GM19468 (cell line): ENCODE measurements around the gene BCLAF3.

Source experiments
- ATAC-seq: cut with Tn5 transposase; IDR thresholded peaks from one replicate; pipeline ENCODE4 v1.9.1; 2021; ENCODE audit warnings: mild to moderate bottlenecking, moderate library complexity, moderate number of reproducible peaks; ENCODE audit not compliant: unreplicated experiment; ENCODE audit errors: extremely low read depth

Gene BCLAF3

DNA sequence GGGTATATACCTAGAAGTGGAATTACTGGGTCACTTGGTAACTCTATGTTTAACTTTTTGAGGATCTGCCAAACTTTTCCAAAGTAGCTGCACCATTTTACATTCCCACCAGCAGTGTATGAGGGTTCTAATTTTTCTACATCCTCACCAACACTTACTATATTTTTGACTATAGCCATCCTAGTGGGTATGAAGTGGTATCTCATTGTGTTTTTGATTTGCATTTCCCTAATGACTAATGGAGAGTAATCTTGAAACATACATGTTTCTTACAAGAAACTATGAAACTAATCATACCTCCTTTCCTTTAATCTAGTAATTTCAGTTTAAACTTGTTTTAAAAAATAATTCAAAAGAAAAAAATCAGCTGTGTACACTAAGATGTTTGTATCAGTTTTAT lies 17.9 kb downstream of the BCLAF3 start:
- ATAC-seq, result no peak

DNA sequence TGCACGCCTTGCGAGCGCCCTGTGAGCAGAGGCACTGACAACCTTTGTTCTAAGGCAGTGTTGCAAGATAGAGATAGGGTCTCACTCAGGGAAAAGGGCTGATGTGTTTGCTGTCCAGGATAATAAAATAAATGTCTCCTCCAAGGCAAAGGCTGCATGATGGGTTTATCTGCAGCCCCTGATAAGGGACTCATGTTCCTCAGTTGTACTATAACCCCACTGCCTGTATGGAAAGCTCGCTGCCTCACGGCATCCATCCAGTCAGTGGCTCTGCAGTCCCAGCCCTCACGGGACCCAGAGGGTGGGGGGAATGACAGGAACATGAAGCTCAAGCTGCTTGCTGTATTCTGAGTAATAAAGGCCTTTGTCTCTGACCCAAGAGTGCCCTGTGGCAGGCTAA lies 22.6 kb downstream of the BCLAF3 start:
- ATAC-seq, result no peak

DNA sequence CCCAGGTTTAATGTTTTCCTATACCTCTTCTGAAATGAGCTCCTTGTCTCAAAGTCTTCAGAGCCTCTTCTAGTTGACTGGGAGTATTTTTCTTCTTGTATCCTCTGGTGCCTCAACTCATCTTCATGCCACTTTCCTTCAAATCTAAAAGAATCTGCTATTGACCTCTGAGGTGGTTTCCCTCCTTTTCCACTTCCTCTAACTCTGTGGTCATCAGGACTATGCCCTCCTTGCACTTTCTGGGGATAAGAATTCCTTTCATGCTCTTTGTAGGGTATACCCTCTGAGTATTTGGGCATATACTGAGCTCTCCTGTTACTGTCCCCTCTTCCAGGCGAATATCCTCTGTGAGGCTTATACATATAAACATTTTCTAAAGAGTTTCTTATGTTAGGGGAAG lies 24.8 kb downstream of the BCLAF3 start:
- ATAC-seq, result no peak

DNA sequence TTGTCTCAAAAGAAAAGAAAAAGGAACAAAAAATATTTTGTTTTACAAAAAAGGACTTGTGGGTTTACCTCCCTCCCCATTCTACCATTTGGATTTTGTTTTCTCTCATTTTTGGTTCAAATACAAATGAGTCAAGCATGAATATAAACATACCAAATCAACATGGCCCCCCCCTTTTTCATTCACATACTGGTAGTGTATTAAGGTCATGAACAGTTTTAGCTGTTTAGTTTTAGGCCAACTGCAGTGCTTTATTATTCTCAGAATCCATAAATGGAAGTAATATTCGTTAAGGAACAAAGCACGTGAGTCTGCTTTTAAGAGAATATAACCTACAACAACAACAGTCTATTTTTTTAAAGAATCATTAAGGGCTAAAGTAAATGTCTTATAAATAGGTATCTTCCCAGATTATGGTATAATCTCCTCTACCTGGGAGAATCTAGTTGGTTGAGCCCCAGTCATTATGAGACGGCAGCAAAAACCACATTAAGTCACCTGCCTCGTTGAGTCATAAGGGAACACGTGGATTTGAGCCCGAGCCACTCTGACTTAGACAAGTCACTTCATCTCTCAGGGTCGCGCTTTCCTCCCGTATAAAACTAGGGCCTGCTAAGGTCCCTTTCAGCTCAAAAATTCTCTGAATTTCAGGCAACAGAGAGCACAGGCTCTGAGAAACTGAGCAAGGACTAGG lies 26.7 kb downstream of the BCLAF3 start:
- no peak for ATAC-seq

DNA sequence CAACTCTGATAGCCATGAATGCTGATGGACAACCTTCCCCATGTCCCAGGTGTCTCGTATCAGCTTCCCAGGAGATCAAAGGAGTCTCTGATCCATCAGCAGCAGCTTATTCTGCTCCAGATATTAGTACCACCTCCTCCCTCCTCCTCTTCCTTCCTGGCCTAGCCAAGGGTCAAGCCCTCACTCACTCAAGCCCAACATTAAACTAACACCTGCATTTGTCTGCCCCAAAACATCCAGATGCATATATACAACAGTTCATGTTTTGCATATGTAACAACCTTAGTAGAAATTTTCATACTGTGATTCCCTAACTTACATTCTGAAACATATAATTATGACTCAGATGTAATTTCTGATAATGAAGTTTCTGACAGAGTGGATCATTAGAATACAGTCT lies 29.9 kb downstream of the BCLAF3 start:
- no peak for ATAC-seq

DNA sequence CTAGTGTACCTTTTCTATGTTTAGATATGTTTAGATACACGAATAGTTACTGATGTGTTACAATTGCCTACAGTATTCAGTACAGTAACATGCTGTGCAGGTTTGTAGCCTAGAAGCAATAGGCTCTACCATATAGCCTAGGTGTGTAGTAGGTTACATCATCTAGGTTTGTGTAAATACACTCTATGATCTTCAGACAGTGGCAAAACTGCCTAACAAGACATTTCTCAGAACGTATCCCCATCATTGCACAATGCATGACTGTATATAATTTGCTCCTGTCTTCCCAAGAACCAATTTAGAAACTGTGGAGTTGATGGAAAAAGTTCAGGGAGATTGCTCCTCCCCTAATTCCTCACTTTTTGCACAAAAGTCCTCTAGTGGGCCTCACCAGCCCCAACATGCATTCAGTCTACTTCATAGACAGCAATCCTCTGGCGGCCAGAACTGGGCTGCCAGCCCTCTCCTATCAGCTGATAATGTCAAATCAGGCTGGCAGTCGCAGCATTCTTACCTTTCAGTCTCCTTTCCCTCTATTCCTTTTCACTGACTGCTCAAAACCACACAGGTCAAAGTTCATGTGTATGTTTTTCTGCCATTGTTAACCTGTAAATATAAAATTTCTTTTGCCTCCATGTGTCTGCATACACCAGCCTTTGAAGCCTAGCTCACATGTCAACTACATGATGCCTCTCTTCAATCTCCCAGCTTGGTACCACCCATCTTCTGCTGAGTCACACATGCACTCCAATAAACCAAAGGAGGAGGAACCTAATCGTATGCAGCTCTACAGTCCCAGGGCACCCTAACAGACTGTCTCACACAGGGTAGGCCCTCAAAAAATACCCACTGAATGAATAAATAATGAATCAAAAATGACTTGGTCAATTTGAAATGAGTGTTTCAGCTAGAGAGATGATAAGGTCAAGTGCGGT lies 32.0 kb downstream of the BCLAF3 start:
- ATAC-seq, result no peak

DNA sequence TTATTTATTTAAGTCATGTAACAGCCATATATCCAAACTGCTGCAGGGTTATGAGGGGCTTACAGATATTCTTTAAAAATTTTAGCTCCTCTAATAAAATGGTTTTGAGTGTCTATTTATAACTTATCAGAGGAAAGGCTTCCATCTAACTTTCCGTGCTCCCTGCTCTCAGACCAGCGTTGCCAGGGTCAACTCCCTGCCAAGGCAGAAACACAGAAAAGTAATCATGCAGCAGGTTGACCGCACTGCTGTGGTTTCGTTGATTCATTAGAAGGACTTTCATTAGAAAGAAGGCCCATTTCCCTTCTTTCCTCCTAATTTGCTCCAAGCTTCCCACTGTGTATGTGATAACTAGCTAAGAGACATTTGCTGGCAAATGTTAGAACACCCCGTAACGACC lies 33.9 kb downstream of the BCLAF3 start:
- no peak for ATAC-seq

DNA sequence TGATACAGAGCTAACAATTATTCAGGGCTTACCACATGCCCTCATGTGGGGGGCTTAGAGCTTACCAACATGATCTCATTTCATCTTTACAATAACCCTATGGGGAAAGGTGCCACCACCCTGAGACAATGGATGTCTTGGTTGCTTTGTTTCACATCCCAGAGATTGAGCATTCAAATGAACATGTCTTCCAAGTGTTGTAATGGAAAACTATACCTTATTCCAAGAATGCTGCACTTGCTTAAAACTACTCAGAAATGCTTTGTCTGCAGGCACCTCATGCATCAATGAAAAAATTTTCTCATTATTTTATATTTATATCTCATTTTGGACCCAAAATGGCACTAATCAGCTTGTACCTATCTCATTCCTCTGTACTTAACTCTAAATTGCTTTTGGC lies 34.6 kb downstream of the BCLAF3 start:
- ATAC-seq, result no peak

DNA sequence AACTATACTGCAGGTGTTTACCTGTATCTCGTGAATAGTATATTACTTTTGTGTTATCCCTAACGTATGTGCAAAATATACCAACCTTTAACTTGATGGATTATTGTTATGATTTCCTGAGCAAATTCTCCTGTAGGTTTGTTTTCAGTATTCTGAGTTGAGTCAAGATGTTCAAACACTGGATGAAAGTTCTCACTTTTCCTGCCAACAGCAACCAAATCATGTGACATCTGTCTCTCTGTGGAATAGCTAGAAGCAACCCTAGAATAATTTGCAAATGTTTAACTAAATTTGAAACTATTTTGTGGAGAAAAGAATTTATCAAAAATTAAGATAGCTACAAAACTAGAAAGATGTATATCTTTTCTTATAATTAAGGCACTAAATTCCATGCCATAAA lies 35.6 kb downstream of the BCLAF3 start:
- no peak for ATAC-seq

DNA sequence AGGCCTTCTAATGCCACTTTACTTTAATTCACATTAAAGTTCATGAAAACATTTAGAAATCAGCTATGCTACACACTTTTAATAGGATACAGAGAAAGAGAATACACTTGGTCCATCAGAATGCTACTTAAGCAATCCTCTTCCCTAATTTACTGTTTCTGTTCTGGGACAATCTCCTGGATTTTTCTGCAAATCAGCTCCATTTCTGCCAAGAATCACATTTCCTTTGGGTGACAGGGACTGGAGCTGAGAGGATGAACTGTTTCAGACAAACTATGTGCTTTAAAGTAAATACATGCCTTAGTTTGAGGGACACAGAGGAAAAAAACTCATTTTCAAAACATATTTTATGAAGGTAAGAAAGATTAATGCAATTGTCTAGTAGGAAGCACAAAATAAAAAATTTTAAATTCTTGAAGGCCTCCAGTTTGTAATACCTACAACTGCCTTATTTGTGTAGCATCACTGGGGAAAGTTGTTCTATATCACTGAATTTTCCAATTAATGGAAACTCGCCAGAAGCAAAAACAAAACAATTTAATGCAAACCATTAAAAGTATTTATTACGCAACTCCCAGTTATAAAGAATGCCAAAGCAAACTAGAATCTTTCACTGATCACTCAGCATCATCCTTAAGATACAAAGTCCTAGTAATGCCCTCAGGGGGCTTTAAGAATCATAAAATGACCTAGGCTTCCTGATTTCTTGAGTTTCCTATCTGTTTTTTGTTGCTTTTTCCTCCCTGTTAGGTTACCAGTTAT lies 36.3 kb downstream of the BCLAF3 start:
- no peak for ATAC-seq

DNA sequence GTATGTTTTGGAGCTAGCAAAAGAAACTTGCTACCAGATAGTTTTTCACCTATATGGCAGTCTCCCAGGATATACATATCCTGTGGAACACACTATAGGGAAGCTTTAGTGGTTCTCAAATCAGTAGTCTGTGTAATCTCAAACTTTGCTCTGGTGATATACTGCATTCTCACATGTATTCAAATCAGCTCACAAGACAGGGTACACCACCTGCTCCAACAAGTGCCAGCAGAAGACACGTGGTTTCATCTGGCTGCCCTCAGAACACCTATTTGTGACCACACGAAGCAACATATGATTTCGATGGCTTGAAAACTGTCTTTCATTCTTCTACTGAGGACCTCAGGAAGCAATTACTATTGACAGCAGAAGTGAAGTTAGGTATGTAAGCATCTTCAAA lies 37.7 kb downstream of the BCLAF3 start:
- no peak for ATAC-seq

DNA sequence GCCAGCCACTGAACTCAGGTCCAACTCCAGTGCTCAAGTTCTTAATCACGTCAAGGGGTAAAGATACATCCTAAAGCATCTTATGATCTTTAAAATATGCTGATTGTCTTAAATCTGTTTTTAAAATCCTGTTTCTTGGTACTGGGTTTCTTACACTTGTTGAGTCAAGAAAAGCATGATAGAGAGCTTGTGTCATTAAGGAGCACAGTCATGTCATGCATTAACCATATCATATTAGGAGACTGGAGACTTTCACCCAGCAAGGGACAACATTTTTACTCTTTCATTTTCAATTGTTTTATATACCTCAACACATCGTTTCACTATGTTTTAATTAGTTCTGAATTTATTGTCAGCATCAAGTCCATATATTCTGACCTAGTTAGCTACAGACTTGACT lies 41.5 kb downstream of the BCLAF3 start:
- no peak for ATAC-seq

DNA sequence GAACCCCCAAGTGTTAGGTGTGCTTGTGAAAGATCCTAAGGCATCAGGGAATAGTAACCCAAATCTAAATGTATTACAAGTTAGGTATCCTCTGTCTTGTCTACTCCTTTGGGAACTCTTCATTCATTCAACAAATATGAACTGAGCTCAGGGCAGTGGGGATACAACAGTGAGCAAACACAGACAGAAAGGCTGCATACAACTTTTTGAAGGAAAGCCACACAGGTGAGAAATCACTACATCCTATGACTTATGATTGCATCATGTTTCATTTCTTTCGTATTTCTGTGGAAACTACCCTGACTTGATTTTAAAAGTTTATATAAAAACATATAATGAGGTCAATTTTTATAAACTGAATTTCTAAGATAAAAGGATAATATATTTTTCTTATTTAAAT lies 43.2 kb downstream of the BCLAF3 start:
- no peak for ATAC-seq
